Naive thymus-derived CD8-positive, alpha-beta T cell (primary cell): Measurements from ENCODE around the gene MYL4. TPM values are rescaled to one million over a fixed set of nuclear protein-coding genes. Genes with fewer than 3 reads are reported as not detected.
A peak's percentile ranks its signal among the peaks of the same experiment; 100 is the strongest.

Experiments
- ATAC-seq, 2 donors: fragments of 150-1000 bp; cut with Tn5 transposase in 1 of 2; sonication (Bioruptor Pico), chemical (Tn5 transposase) in 1 of 2; 1 replicate in 1 of 2; 2 replicates in 1 of 2; pipeline ENCODE4 v1.10.0; 2021; ENCODE audit warnings: mild to moderate bottlenecking in 2 of 2, moderate library complexity in 2 of 2
- POLR2A ChIA-PET: fragments of 350-600 bp; sonication (Branson Sonifier 250); formaldehyde crosslinking; loops from one replicate; lab custom pipeline; 2021; ENCODE audit warnings: antibody characterized with exemption; lab: Charles Lee
- DNase-seq, 10 donors: peaks; one replicate each; pipeline versions ENCODE4 v3.0.0 to v3.0.0-alpha.2; 2020 to 2022
- H3K27ac Mint-ChIP-seq, 10 donors: one replicate each; pipeline ENCODE4 v1.8.0; 2020 to 2022; ENCODE audit warnings: mild to moderate bottlenecking in 10 of 10, mixed read lengths in 10 of 10, moderate library complexity in 4 of 10, inconsistent platforms in 1 of 10
- H3K27me3 Mint-ChIP-seq, 5 donors: one replicate each; pipeline ENCODE4 v1.8.0; 2021 to 2022; ENCODE audit warnings: mixed read lengths in 5 of 5
- H3K36me3 Mint-ChIP-seq, 3 donors: one replicate each; pipeline ENCODE4 v1.8.0; 2020 to 2022; ENCODE audit warnings: mixed read lengths in 3 of 3, mild to moderate bottlenecking in 2 of 3, inconsistent platforms in 1 of 3
- H3K4me1 Mint-ChIP-seq, 4 donors: one replicate each; pipeline ENCODE4 v1.8.0; 2021 to 2022; ENCODE audit warnings: mixed read lengths in 4 of 4
- H3K4me3 Mint-ChIP-seq, 10 donors: one replicate each; pipeline ENCODE4 v1.8.0; 2020 to 2022; ENCODE audit warnings: mild to moderate bottlenecking in 10 of 10, mixed read lengths in 10 of 10, moderate library complexity in 6 of 10, inconsistent platforms in 1 of 10
- H3K9me3 Mint-ChIP-seq, 9 donors: one replicate each; pipeline ENCODE4 v1.8.0; 2020 to 2022; ENCODE audit warnings: mixed read lengths in 9 of 9, mild to moderate bottlenecking in 3 of 9, inconsistent platforms in 1 of 9, moderate library complexity in 1 of 9
- polyA plus RNA-seq, 3 donors: library from polyadenylated mRNA; unstranded; fragments of 300-500 nt; fragmentation: Illumina TruSeq; gene quantifications; one replicate each; pipeline ENCODE4 v1.2.3, GENCODE V29; 2021
- total RNA-seq, 8 experiments: library from RNA in 2 of 8; stranded (reverse) in 2 of 8; gene quantifications; one replicate each; pipeline ENCODE4 v1.2.3 and lab custom pipeline; 2021 to 2026

The MYL4 gene
- total and polyA plus RNA-seq, 5 experiments from 2014 or later = not detected

GRCh38 chr17:47272491-47272890 lies 63.3 kb downstream of the MYL4 start:
- Mint-ChIP-seq H3K4me1 (peaks cover 0 to 9% (median 0%) of the 10 kb centered on the region in 4 donors), H3K4me3 (no peak overlapping the region), H3K9me3 (peaks cover 0 to 11% (median 4%) of the 10 kb centered on the region in 9 donors), H3K36me3 (peaks cover 0 to 9% (median 6%) of the 10 kb centered on the region in 3 donors), H3K27ac (peak overlapping the region in 1 of 10 donors; percentile 63), H3K27me3 (peaks cover 0 to 18% (median 4%) of the 10 kb centered on the region in 5 donors)
- ATAC-seq (no peak), DNase-seq (no peak)
- POLR2A ChIA-PET = no interaction called here

GRCh38 chr17:47273245-47273644 lies 64.1 kb downstream of the MYL4 start:
- H3K4me3 Mint-ChIP-seq = no peak overlapping the region
- H3K27me3 Mint-ChIP-seq = peaks cover 0 to 18% (median 4%) of the 10 kb centered on the region in 5 donors
- peaks cover 0 to 9% (median 6%) of the 10 kb centered on the region in 3 donors for H3K36me3 Mint-ChIP-seq
- H3K9me3 Mint-ChIP-seq = peaks cover 0 to 11% (median 4%) of the 10 kb centered on the region in 9 donors
- POLR2A ChIA-PET = no interaction called here
- H3K27ac Mint-ChIP-seq = no peak overlapping the region
- DNase-seq (no peak), ATAC-seq (no peak)
- peaks cover 0 to 15% (median 0%) of the 10 kb centered on the region in 4 donors for H3K4me1 Mint-ChIP-seq

Other genes starting within 250 kb of the MYL4 start
- not detected for gene RPRML, start 230.1 kb upstream of the MYL4 start, total RNA-seq
- gene RPRML, start 230.1 kb upstream of the MYL4 start, polyA plus RNA-seq = not detected
- 10 to 100 TPM; 62.2 to 70.7 TPM for gene CDC27, start 20.1 kb upstream of the MYL4 start, total RNA-seq
- gene CDC27, start 20.1 kb upstream of the MYL4 start, polyA plus RNA-seq = 10 to 100 TPM; 55.8 to 77.0 (median 71.5) TPM
- not detected for gene ITGB3, start 44.5 kb downstream of the MYL4 start, total RNA-seq
- gene ITGB3, start 44.5 kb downstream of the MYL4 start, polyA plus RNA-seq = not detected
- gene EFCAB13, start 114.6 kb downstream of the MYL4 start, total RNA-seq = 10 to 100 TPM; 42.8 to 51.1 TPM
- gene EFCAB13, start 114.6 kb downstream of the MYL4 start, polyA plus RNA-seq = 10 to 100 TPM in 2 of 3 donors, 1 to 10 TPM in 1; 3.6 to 11.8 (median 11.0) TPM